HEK293T (cell line): ENCODE measurements around the gene FER.

ENCODE experiments used
- ARNT ChIP-seq: fragments of 450-650 bp; IDR thresholded peaks from 2 replicates; pipeline ENCODE4 v1.6.1; 2017; ENCODE audit warnings: mild to moderate bottlenecking
- ELF4 ChIP-seq: fragments of 450-650 bp; IDR thresholded peaks from 2 replicates; pipeline ENCODE4 v1.6.1; 2017; ENCODE audit warnings: antibody characterized with exemption
- FOXK2 ChIP-seq: fragments of 450-650 bp; IDR thresholded peaks from 2 replicates; pipeline ENCODE4 v1.6.1; 2016; ENCODE audit warnings: mild to moderate bottlenecking
- FOXM1 ChIP-seq: fragments of 450-650 bp; IDR thresholded peaks from 2 replicates; pipeline ENCODE4 v1.6.1; 2017; ENCODE audit warnings: mild to moderate bottlenecking, borderline replicate concordance
- HDGF ChIP-seq: fragments of 450-650 bp; IDR thresholded peaks from 2 replicates; pipeline ENCODE4 v1.6.1; 2017; ENCODE audit warnings: antibody characterized with exemption, borderline replicate concordance
- L3MBTL2 ChIP-seq: fragments of 450-650 bp; conservative IDR thresholded peaks from 2 replicates; pipeline ENCODE4 v1.6.1; 2016; ENCODE audit warnings: mild to moderate bottlenecking
- LEF1 ChIP-seq: fragments of 450-650 bp; IDR thresholded peaks from 2 replicates; pipeline ENCODE4 v1.6.1; 2017; ENCODE audit warnings: mild to moderate bottlenecking, borderline replicate concordance
- NFRKB ChIP-seq: fragments of 450-650 bp; IDR thresholded peaks from 2 replicates; pipeline ENCODE4 v1.6.1; 2016; ENCODE audit warnings: mild to moderate bottlenecking, moderate library complexity
- PKNOX1 ChIP-seq: fragments of 450-650 bp; IDR thresholded peaks from 2 replicates; pipeline ENCODE4 v1.6.1; 2016
- TARDBP ChIP-seq: fragments of 450-650 bp; IDR thresholded peaks from 2 replicates; pipeline ENCODE4 v1.6.1; 2016

- TF ChIP-seq FOXK2 (no peak), PKNOX1 (peak; percentile 75), ARNT (no peak), ELF4 (no peak), TARDBP (no peak), FOXM1 (no peak), LEF1 (no peak), HDGF (no peak), NFRKB (no peak), L3MBTL2 (no peak)
Observed at GRCh38 chr5:108753877-108754276, 6.2 kb downstream of the FER start.
